Measurements from ENCODE around the gene DPCD. TPM values are rescaled to one million over a fixed set of nuclear protein-coding genes. Genes with fewer than 3 reads are reported as not detected.

DPCD gene
- total and polyA plus RNA-seq, 8 donors: 4.7 to 17.0 (median 7.1) TPM

DNA sequence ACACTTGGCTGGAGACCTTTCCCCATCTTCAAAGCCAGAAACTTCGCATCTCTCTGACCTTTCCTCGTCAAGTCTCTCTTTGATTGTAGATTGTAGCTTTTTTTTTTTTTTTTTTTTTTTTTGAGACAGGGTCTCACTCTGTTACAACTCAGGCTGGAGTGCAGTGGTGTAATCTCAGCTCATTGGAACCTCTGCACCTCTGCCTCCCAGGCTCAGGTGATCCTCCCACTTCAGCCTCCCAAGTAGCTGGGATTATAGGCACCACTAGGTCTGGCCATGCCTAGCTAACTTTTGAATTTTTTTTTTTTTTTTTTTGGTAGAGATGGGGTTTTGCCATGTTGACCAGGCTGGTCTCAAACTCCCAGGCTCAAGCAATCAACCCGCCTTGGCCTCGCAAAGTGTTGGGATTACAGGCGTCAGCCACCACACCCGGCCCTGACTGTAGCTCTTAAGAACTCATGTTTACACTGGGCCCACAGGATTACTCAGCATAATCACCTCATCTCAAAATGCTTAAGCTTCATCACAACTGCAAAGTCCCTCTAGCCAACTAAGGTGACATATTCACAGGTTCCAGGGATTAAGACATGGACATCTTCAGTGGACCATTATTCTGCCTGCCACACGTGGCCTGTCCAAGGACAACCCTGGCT, 11.8 kb upstream of the DPCD start:
- H3K9me3 ChIP-seq: no peaks in the 10 kb centered on the region
- H3K4me1 ChIP-seq: no peaks in the 10 kb centered on the region
- ATAC-seq (no peak), DNase-seq (no peak), FAIRE-seq (no peak)
- intact Hi-C loops (cut with DNase I): loop anchor here in 1 of 3 donors (10.0 kb wide), 2 partner anchors 302 to 362 kb away; no protein-coding TSS in a partner anchor
- TF ChIP-seq CTCF (IDR thresholded peaks at IDR 0.05): no peak
- peaks cover 0 to 16% (median 0%) of the 10 kb centered on the region in 3 donors for H3K36me3 ChIP-seq
- H3K27me3 ChIP-seq: no peaks in the 10 kb centered on the region
- H3K27ac ChIP-seq: no peak overlapping the region
- no peak overlapping the region for H3K4me3 ChIP-seq
- WGBS, 2 donors: 89 to 91% methylated on average over 7 of the region's 7 CpGs

DNA sequence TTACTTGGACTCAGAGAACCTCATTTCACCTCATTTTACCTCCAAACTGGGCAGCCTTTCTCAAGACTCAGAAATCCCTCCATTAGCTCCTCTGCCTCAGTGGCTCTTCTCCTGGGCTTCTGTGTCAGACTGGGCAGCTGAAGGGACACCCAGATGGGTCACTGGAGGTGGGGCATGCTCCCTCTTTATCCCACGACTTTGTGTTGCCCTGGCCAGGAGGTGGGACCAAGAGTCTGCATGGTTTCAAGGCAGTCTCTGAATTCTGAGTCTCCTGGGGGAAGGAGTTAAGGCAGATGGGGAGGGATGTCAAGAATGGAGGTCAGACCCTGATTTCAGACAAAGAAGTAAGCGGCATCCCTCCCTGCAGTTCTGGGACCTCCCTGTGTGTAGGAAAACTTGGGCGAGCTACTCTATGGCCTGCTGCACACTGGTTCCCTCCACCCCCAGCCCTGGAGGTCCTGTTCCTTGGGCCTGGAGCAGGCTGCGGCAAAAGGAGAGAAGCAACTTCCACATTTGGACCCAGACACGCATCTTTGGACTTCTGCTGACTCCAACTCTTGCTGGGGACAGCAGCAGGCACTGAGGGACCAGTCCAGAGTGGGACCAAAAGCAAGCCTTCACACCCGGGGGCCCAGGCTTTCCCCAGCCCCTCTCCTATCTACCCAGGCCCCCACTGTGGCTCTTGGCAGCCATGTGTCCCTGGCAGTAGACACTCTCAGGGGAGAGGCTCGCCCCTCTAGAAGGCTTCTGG, 10.8 kb upstream of the DPCD start:
- WGBS, 2 donors: 86 to 89% methylated on average over 7 of the region's 7 CpGs
- H3K4me3 ChIP-seq: no peak overlapping the region
- H3K27me3 ChIP-seq: no peaks in the 10 kb centered on the region
- intact Hi-C loops (cut with DNase I): loop anchor here in 1 of 3 donors (10.0 kb wide), 2 partner anchors 302 to 362 kb away; no protein-coding TSS in a partner anchor
- FAIRE-seq: no peak
- no peak for ATAC-seq
- H3K27ac ChIP-seq: no peak overlapping the region
- no peaks in the 10 kb centered on the region for H3K4me1 ChIP-seq
- peaks cover 0 to 16% (median 0%) of the 10 kb centered on the region in 3 donors for H3K36me3 ChIP-seq
- no peak for TF ChIP-seq CTCF (IDR thresholded peaks at IDR 0.05)
- no peak for DNase-seq
- no peaks in the 10 kb centered on the region for H3K9me3 ChIP-seq

DNA sequence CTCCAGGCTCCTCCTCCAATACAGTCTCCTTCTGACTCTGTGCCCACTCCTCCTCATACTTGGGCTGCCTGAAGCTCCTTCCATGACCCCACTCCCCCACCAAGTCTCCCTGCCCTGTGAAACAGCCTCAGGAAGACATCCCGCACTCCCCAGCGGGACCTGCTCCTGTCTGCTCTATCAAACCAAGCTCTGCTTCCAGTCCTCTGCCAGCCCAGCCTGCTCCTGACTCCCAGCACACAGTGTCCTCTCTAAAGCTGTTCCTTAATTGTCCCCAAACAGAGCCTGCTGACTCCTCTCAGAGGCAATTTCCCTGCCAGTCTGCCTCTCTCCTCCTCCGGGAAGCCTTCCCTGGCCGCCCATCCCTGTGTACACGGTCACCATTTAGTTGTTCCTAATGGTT, 9.9 kb upstream of the DPCD start:
- Histone ChIP-seq H3K27me3 (no peaks in the 10 kb centered on the region), H3K9me3 (no peaks in the 10 kb centered on the region), H3K27ac (no peak overlapping the region), H3K4me1 (no peaks in the 10 kb centered on the region), H3K4me3 (no peak overlapping the region), H3K36me3 (peaks cover 0 to 16% (median 0%) of the 10 kb centered on the region in 3 donors)
- 86 to 92% methylated on average over 5 of the region's 5 CpGs for WGBS, 2 donors
- DNase-seq (no peak), FAIRE-seq (no peak), ATAC-seq (no peak)
- intact Hi-C loops (cut with DNase I): loop anchor here in 1 of 3 donors (10.0 kb wide), 2 partner anchors 303 to 363 kb away; no protein-coding TSS in a partner anchor
- TF ChIP-seq CTCF (IDR thresholded peaks at IDR 0.05): no peak

DNA sequence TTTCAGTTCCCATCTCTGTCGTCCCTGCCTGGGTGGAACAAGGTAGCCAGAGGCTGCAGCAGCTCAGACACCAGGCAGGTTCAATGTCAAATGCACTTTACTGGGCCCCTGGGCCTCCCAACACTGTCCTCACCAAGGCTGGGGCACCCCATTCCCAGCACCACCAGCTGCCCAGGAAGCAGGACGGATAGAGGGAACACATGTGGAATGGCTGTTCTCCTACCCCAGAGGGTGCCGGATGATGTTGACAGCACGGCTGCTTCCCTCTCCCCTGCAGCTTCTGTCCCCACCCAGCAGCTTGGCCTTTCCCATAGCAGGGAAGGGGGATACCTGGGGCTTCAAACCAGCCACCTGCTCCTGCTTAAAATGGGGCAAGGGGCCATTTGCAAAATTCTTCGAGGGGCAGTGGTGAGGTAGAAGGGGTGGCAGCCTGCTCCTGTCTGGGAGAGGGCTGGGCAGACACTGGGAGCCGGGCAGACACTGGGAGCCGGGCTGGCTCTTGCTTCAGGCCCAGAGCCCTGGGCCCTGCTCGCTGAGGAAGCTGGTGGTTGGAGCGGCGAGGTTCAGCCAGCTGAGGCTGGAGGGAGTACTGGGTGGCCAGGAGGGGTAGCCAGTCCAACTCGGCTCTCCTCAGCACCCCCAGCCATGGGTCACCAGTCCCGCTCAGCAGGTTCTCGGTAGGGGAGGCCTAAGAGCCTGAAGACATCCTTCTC, 9.2 kb upstream of the DPCD start:
- no peaks in the 10 kb centered on the region for H3K9me3 ChIP-seq
- no peaks in the 10 kb centered on the region for H3K4me1 ChIP-seq
- no peak for DNase-seq
- intact Hi-C loops (cut with DNase I): loop anchor here in 1 of 3 donors (10.0 kb wide), 2 partner anchors 304 to 364 kb away; no protein-coding TSS in a partner anchor
- peaks cover 0 to 16% (median 0%) of the 10 kb centered on the region in 3 donors for H3K36me3 ChIP-seq
- no peak for TF ChIP-seq CTCF (IDR thresholded peaks at IDR 0.05)
- 87 to 89% methylated on average over 13 of the region's 13 CpGs for WGBS, 2 donors
- no peak for FAIRE-seq
- H3K4me3 ChIP-seq: no peak overlapping the region
- no peak for ATAC-seq
- H3K27me3 ChIP-seq: no peaks in the 10 kb centered on the region
- no peak overlapping the region for H3K27ac ChIP-seq

Data from pancreas (tissue), 10 donors.